Measurements from ENCODE around the gene UTP25. TPM values are rescaled to one million over a fixed set of nuclear protein-coding genes. Genes with fewer than 3 reads are reported as not detected.

The UTP25 gene
- total RNA-seq, 1 donor from 2014 or later, result 4.1 TPM

GRCh38 chr1:209831615-209832014 is 3.8 kb downstream of the UTP25 start:
- DNase-seq (ENCODE audit: low spot score), result no peak
- intact Hi-C loops (cut with DNase I), result no loop called here

DNA sequence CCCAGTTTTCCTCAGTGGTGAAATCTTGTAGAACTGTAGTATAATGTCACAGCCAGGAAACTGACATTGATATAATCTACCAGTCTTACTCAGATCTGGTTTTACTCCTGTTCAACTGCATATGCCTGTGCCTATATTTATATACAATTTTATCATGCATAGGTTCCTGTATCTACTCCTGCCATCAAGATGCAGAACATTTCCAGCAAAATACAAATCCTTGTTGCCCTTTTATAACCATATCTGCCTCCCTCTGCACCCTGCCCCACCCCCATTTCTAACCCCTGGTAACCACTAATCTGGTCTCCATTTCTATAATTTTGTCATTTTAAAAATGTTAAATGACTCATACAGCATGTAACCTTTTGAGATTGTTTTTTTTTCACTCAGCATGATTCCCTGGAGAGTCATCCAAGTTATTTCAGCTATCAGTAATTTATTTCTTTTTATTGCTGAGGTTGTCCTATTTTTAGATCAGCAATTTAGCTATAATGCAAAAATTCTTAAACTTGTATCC is 8.1 kb downstream of the UTP25 start:
- DNase-seq (ENCODE audit: low spot score), result no peak
- intact Hi-C loops (cut with DNase I), result no loop called here

DNA sequence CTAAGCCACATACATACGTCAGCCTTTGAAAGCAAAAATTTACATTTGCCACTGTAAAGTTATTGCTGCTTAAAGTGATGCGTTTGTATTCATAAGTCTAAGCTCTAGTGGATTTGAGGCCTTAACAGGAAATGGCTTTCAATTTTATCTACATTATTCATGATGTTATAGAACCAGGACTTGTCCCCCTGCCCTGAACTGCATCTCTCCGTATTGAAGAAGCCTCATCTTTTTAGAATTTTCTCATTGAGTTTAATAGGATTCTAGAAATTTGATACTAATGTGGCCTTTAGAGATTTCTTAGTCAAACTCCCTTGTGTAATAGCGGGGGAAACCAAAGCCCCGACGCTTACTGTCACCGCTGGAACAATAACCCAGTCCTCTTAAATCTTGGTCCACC is 9.9 kb downstream of the UTP25 start:
- intact Hi-C loops (cut with DNase I), result no loop called here

GRCh38 chr1:209838537-209838936 is 10.8 kb downstream of the UTP25 start:
- intact Hi-C loops (cut with DNase I), result no loop called here
- no peak for DNase-seq (ENCODE audit: low spot score)

More for the DNA sequence above, 9.9 kb downstream of the UTP25 start:
- no peak for DNase-seq (ENCODE audit: low spot score)

DNA sequence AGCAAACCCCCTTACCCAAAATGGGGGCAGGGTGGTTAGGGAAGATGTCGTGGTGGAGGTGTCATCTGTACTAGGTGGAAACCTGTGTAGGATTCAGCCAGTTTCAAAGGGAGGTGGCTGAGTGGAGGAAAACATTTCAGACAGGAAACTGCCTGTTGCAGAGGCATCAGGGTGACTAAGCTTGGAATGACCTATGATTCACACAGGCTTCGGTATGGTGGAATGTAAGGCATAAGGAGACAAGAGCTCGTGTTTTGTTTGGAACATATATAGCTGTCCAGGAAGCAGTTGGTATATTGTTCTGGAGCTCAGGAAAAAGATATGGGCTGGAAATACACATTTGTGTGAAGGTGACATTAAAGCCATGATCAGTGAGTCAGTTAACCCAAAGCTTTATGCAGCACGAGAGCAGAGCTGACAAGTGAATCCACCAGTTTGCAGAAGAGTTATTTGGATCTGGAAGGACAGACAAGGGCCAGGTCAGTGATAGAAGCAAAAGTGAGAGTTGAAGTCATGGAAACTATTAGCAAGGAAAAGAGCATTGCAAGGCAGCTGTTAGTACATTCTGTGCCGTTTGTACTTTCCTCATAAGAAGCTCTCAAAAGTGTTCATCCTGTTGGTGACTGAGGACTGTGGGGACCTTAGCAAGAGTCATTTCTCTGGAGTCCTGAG is 12.2 kb downstream of the UTP25 start:
- intact Hi-C loops (cut with DNase I), result no loop called here
- no peak for DNase-seq (ENCODE audit: low spot score)

DNA sequence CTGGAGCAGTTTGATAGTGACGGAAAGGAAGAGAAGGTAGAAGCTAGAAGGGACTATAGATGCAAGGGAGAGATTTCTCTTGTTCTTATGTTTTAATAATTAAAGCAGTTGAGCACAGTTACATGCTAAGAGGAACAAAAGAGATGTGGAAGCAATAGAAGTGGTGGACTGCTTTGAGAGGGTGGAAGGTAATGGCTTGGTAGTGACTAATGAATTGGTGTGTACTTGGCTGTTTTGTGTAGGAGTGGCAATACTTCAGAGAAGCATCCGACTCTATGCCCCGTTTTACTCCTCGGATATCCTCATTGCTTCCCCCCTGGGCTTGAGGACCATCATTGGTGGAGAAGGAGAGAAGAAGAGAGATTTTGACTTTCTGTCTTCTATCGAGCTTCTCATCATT is 12.8 kb downstream of the UTP25 start:
- intact Hi-C loops (cut with DNase I), result no loop called here
- DNase-seq (ENCODE audit: low spot score), result no peak

- intact Hi-C loops (cut with DNase I), result no loop called here
- no peak for DNase-seq (ENCODE audit: low spot score)
Measured at GRCh38 chr1:209844695-209845407, 17.1 kb downstream of the UTP25 start.

DNA sequence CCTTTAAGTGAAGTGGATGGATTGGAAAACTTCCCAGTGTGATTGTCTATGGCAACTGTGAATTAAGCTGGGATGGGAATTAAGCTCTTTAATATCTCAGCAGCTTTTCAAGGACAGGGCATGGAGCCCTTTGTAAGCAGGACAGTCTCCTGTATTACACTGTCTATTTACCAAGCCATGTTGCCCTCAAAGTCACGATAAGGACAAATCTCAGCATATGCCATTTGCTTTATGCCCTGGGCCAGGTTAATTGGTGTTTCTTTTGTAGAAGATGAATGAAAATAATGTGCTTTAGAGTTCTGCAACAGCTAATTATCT is 17.6 kb downstream of the UTP25 start:
- no peak for DNase-seq (ENCODE audit: low spot score)
- intact Hi-C loops (cut with DNase I), result no loop called here

GRCh38 chr1:209849388-209849787 is 21.6 kb downstream of the UTP25 start:
- intact Hi-C loops (cut with DNase I), result no loop called here
- DNase-seq (ENCODE audit: low spot score), result no peak

- DNase-seq (ENCODE audit: low spot score), result no peak
- intact Hi-C loops (cut with DNase I), result no loop called here
Measured at GRCh38 chr1:209850342-209850979, 22.7 kb downstream of the UTP25 start.

DNA sequence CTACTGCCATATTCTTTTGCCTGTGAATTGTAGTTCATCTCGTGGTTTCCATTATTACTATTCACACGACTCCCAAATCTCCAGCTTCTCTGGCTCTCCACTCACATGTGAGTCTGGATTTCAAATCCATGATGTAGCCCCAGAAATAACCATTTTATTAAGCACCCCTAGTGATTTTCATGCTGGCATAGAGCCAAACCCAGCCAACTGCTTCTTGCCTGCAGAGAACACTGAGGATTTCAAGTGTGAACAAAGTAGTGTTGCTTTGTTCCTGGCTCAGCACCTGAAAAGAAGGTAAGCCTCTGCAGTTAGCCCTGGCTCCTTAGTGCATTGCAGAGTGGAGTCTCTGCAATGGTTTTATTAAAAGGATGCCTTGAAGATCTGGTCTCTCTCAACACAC is 25.9 kb downstream of the UTP25 start:
- intact Hi-C loops (cut with DNase I), result no loop called here
- no peak for DNase-seq (ENCODE audit: low spot score)

GRCh38 chr1:209854196-209854595 is 26.4 kb downstream of the UTP25 start:
- no peak for DNase-seq (ENCODE audit: low spot score)
- intact Hi-C loops (cut with DNase I), result no loop called here

DNA sequence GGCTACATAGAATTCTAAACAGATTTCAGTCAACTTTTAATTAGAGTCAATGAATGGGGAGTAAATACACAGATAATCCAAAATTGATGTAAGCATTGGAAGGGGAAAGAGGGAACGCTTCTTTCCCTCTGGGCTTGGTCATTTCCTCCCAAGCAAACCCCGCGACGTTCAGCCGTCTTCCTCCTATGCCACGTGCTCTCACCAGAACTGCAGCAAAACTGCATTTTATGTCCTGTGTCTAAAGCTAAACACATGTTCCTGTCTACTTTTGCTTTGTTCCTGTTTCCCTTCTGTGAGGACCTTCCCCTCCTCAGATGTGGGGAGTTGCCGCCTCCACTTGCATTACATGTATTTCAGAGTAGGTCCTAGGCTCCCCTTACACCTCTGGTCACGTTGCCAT is 27.2 kb downstream of the UTP25 start:
- intact Hi-C loops (cut with DNase I), result no loop called here
- no peak for DNase-seq (ENCODE audit: low spot score)

- intact Hi-C loops (cut with DNase I), result no loop called here
- no peak for DNase-seq (ENCODE audit: low spot score)
Measured at GRCh38 chr1:209855623-209856022, 27.9 kb downstream of the UTP25 start.

- intact Hi-C loops (cut with DNase I), result no loop called here
- DNase-seq (ENCODE audit: low spot score), result no peak
Measured at GRCh38 chr1:209858561-209859103, 30.9 kb downstream of the UTP25 start.

DNA sequence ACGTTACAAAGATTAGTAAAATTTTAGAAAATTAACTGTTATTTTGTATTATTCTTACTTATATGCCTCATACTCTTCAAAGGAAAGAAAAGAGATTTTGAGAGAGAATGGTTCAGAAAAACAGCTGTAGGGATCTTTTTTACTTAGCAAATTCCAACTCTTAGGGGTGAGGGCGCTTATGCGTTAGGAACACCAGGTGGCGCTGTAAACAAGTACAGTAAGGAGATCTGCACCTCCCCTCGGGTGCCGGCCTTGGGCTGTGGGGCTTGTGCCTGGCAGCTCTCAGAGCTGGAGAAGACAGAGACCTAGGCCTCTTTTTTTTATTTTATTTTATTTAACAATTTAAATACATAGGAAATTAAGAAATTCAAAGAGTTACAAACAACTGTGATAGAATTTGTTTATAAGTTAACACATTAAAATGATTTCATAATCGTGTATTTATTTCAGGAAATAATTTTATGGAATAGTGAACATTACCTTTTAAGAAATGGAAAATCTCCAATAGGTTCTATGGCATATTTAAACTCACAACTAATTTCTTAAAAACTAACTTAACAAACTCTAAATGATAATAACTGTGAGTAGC is 32.6 kb downstream of the UTP25 start:
- DNase-seq (ENCODE audit: low spot score), result no peak
- intact Hi-C loops (cut with DNase I), result loop anchor here (2.0 to 10.0 kb wide), 3 partner anchors 128 to 544 kb away; no protein-coding TSS in a partner anchor

- intact Hi-C loops (cut with DNase I), result loop anchor here (2.0 to 10.0 kb wide), 3 partner anchors 128 to 544 kb away; no protein-coding TSS in a partner anchor
- no peak for DNase-seq (ENCODE audit: low spot score)
Measured at GRCh38 chr1:209861242-209861641, 33.5 kb downstream of the UTP25 start.

DNA sequence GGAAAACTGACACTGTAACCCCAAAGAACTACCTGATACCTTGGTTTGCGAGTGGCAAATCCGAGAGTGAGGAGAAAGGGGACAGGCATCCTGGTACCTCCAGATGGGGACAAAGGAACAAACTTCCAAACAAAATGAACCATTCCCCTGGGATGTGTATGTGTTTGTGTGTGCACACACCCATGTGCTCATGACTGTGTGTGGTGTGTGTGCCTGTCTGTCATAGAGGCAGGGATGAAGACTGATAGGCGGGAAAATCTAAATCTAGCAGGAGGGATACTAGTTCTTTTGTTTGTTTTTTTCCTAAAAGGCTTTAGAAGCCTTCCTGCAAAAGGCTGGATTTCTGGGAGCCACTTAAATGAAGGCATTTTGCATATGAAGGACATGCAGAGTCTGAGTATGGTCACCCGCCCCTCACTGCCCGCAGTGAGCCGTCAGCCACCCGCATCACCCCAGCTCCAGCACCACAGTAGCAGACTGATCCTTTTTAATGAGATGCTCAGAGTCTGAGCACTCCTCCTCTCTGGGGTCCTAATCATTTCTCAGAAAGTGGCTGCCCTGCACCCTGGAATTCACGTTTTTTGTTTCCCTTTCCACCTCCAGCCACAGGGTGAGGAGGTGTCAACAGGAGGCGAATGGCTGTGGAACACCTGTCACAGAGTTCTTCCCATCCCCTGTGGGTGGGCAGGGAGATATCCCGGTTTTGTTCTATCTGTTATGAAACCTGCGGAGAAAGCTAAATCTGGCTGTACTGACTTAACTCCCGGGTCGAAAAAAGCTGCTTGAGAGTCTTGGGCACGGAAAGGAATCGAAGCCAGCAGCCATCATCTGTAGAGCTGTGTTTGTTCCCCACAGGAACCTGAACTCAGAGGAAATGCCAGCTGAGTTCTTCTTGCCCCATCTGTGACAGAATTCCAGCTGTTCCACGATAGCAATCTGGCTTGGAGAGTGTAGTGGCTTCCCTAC is 34.9 kb downstream of the UTP25 start:
- no peak for DNase-seq (ENCODE audit: low spot score)
- intact Hi-C loops (cut with DNase I), result loop anchor here (10.0 kb wide), 2 partner anchors 442 to 542 kb away; no protein-coding TSS in a partner anchor
